Activated T-cell treated with anti-CD3 and anti-CD28 coated beads for 4 hours (primary cell): ENCODE data around the gene INHBE.
"Not testable (repeated sequence)": the region's sequence is repeated elsewhere in the genome, so short reads cannot be mapped to it uniquely, and the experiment has no call there.

Source experiments
- DNase-seq: peaks from one replicate; pipeline ENCODE4 v3.0.0-alpha.2; 2020

INHBE gene

DNA sequence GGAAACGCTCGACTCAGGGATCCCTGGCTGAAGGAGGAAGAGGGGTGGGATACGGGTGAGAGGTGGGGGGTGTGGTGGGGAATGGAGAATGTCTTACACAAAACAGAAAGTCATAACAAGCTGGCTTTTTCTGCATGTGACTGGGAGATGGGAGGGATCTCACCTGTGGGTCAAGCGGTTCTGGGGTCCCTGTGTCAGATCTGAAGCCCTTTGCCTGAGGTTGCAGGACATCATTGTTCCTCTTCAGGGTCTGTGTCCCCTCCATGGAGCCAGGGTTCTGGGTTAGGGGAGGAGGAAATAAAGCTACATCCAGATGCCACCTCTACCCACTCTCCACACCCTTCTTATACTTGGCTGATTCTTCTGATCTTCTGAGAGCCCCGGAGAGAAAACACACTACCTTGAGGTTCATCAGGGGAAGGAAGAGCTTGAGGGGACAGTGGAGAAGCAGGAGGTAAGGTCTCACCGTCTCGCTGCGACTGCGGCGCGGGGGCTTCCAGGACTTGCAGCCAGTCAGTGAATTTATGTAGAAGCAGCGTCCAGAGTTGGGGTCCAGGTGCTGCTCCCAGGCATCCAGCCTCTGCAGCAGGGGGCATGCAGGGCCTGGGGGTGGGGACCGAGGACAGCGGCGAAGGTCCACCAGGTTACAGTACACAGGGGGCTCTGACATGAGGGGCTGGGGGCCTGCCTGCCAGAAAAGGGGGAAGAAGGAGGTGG lies 22.0 kb downstream of the INHBE start:
- DNase-seq = no peak

GRCh38 chr12:57477710-57478681 lies 22.9 kb downstream of the INHBE start:
- no peak for DNase-seq

- no peak for DNase-seq
Observed at GRCh38 chr12:57479043-57479375, 23.9 kb downstream of the INHBE start.

DNA sequence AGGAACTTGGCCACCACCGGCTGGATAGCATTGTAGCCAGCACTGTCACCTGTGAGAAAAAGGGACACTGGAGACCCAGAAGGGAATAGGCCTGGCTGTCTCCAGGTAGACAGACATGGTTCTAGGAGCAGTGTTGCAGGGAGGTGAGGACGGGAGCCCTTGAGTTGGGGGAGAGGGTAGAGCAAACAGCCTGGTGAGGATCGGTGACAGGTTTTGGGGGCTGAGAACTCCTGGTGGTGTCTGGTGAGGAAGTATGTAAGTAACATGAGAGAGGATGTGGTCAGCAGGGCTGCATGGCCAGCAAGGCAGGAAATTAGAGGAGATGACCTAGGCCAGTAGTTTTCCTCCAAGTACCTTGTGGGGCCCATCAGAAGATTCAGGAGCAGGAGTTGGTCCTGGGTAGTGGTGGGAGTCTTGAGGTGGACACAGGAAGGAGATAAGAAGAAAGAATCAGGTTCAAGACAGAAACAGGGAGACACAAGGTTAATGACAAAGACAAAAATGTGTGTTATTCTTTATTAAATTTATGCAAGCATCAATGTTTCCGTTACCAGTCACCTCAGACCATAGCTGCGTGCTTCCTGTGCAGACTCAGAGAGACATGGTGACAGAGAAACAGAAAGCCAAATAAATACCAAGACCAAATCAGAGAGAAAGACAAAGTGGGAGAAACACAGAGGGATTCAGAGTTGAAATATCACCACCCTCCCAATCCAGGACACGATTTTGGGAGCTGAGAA lies 24.4 kb downstream of the INHBE start, which contains the start of gene ARHGAP9:
TSS of gene ARHGAP9 (minus strand) at position 491 of the 740 bp plus-strand sequence. CDS start at position 31, 460 bp downstream.
- DNase-seq = no peak

GRCh38 chr12:57481671-57482070 lies 26.6 kb downstream of the INHBE start:
- DNase-seq = no peak

GRCh38 chr12:57483466-57483865 lies 28.4 kb downstream of the INHBE start:
- no peak for DNase-seq

DNA sequence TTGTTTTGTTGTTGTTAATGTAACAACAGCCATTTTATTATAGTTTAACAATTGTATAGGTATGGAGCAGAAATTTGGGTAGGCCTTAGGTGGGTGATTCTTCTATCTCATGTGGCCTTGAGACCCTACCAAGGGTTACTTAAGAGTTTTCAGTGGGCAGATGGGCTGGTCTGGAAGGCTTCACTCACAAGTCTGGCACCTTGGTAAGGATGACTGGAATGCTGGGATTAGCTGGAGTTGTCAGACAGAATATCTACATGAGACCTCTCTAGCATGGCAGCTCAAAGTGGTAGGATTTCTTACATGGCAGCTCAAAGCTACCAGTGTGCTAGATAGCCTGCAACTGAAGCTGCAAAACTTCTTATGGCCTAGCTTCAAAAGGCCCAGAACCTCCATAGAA lies 30.6 kb downstream of the INHBE start:
- no peak for DNase-seq

- DNase-seq = no peak
Observed at GRCh38 chr12:57487055-57487596, 32.0 kb downstream of the INHBE start.

GRCh38 chr12:57487597-57488401 lies 32.7 kb downstream of the INHBE start, which contains the start of gene MARS1:
Gene MARS1, plus strand, starts transcription at chr12:57488068. Its CDS starts 23 bp downstream, at chr12:57488091.
- peak; percentile 83 for DNase-seq

- no peak for DNase-seq
Observed at GRCh38 chr12:57488402-57489156, 33.5 kb downstream of the INHBE start.

- no peak for DNase-seq
Observed at GRCh38 chr12:57489157-57489641, 34.1 kb downstream of the INHBE start.

DNA sequence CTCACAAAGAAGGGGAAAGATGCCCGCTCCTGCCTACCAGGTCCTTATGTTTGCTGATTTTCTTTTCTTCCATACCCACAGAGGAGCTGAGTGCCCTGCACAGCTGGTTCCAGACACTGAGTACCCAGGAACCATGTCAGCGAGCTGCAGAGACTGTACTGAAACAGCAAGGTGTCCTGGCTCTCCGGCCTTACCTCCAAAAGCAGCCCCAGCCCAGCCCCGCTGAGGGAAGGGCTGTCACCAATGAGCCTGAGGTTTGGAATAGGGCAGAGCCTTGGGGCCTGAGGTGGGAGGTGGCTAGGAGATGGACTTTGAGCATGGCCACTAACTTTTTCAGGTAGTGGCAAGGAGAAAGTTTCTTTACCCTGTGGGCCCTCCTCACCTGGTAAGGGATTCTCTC lies 35.0 kb downstream of the INHBE start:
- DNase-seq = no peak

- no peak for DNase-seq
Observed at GRCh38 chr12:57491393-57492280, 36.5 kb downstream of the INHBE start.

- not testable (repeated sequence) for DNase-seq
Observed at GRCh38 chr12:57495051-57495701, 40.1 kb downstream of the INHBE start.

DNA sequence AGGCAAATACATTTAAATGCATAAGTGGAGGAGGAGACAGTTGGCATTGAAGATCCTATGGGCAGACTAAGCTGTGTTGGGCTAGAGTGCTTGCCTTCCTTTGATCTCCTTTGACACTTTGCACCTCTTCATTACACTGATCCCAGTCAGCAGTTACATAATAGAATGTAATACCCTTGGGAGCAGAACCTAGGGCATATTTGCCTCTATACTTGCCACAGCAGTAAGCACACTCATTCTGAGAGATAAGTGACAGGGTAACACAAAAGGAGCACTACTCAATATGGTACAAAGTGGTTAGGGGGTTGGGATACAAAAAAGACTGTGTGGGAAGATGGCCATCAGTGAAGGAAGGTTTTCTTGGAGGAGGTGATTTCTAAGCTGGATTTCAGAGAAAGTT lies 41.7 kb downstream of the INHBE start:
- no peak for DNase-seq

DNA sequence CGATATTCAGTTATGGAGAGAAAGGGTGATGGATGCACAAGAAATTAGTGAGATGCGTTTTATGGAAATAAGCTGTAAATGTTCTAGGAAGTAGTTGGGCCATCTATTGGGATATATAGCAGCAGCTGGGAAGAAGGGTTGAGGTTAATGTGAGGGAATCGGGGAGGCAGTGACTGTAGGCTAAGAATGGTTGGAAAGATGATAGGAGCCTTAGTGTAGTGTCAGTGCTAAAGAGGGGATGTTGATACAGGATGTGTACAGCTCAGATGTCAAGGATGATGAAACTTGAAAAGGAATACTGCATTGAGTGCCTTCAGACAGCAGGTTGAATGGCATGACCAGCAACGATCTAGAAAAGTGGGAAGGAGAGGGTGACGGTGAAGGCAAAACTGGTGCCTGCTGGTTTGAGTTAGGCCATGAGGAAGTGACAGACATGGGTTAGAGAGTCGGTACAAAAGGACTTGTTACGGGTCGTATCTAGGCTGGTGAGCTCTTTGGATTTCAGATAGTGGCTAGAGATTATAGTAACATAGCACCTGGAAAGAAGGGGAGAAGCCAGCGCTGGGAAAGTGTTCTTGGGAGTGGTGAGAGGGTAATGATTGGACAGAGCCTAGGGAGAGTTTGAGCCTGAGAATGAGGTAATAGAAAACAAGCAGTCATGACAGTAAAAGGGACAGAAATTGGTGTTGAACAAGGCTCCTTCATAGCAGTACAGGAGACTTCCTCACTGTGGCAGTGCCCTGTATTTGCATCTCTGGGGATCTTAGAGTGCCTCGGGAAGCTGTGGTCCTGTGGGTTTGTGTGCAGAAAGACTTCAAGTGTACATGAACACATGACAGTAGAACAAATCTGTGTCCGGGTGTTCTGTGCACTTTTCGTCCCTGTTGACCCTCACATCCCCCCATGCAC lies 42.4 kb downstream of the INHBE start:
- no peak for DNase-seq

DNA sequence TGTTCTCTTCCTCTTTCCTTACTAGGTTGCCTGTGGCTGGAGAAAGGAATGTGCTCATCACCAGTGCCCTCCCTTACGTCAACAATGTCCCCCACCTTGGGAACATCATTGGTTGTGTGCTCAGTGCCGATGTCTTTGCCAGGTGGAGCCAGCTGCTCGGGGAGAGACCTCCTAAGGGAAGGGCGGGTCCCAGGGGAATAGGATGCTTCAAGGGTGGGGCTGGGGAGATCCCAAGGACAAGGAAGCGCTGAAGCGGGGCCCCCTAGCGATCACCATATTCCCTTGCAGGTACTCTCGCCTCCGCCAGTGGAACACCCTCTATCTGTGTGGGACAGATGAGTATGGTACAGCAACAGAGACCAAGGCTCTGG lies 43.0 kb downstream of the INHBE start:
- no peak for DNase-seq

DNA sequence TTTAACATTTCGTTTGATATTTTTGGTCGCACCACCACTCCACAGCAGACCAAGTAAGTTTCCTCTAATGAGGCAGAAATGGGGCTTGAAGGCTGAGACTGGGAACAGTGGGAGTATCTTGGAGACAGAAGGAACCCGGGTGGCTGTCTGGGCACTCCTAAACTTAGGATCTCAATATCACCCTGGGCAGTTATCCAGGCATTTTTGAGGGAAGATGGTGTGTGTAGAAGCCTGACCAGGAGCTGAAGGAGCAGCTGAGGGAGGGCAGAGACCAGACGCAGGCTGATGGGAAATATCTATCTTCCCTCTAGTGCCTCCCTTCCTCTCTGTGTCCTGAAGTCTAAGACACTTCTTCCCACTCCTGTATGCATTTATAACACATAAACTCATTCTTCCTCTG lies 43.5 kb downstream of the INHBE start:
- no peak for DNase-seq
